ENCODE data around the gene AMPH.
A peak's percentile ranks its signal among the peaks of the same experiment; 100 is the strongest.
"Not testable (repeated sequence)": the region's sequence is repeated elsewhere in the genome, so short reads cannot be mapped to it uniquely, and the experiment has no call there.

AMPH gene

GRCh38 chr7:38453826-38454225, 177.3 kb downstream of the AMPH start:
- DNase-seq = no peak

GRCh38 chr7:38453168-38453567, 178.0 kb downstream of the AMPH start:
- peak; percentile 38 for DNase-seq

- DNase-seq = peak; percentile 68
These were observed 178.5 kb downstream of the AMPH start for GRCh38 chr7:38452681-38453108.

DNA sequence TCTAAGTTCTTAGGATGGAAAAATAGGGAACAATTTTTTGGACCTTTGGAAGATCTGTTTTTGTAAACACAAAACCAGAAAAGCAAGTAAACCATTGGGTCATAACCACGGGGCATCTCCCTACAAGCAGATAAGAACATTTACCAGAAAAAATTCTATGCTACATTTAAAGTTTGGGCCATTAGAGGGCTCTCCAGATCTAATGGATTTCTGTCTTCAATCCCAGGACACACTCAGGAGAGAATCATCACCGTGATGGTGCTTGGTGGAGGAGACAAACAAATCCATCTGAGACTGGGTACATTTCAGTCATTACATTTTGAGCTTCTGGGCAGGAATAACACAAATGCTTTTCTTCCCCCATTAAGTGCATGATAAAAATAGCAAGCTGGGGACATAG, 179.3 kb downstream of the AMPH start:
- DNase-seq = peak; percentile 61

- peak; percentile 35 for DNase-seq
These were observed 182.5 kb downstream of the AMPH start for GRCh38 chr7:38448584-38449234.

DNA sequence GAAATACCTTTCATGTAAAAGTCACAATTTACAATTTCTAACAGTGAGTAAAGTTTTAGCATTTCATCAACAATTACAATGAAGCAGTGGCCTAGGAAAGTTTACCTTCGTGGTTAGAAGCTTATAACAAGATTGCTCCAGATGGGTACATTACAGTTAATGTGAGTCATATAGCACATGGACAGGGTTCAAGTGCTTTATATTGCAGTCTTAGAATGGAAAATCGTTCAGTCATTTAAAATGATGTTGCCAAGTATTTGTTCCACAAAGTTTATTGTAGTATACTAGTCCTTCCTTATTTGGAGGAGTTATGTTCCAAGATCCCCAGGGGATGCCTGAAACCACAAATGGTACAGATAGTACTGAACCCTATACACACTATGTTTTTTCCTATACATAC, 183.1 kb downstream of the AMPH start:
- DNase-seq = peak; percentile 77

GRCh38 chr7:38438970-38439369, 192.2 kb downstream of the AMPH start:
- no peak for DNase-seq

GRCh38 chr7:38432671-38433070, 198.5 kb downstream of the AMPH start:
- DNase-seq = no peak

DNA sequence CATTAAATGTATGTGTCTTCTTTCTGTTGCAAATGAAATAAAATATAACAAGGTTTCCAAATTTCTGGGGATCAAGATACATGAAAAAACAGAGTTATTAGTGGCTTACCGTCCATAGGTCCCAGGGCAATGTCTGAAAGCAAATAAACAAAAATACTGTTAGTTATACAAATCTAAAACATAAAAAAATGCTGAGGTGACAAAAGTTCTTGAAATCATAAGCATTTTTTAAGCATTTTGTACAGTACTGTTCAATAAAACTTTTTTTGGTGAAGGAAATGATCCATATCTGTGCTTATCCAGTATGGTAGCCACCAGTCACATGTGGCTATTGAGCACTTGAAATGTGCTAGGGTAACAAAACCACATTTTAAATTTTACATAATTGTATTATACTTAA, 199.1 kb downstream of the AMPH start:
- no peak for DNase-seq

DNA sequence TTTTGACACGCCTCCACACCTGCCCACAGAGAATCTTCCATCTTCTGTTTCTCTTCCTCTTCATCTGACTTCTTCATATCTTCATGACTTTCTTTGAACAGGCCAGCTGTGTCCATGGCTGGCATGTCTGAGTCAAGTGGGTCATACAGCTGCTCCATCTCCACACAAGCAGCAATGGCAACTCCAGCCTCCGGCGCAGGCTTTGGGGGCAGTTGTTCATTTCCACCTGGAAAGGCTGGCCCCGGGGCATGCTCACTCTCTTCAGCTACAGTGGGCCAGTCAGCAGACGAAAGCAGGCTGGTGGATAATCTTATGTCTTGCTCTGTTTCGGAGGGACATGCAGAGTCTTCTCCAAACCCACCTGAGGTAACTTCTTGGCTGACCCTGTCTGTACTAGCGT, 202.1 kb downstream of the AMPH start:
- DNase-seq = no peak

- no peak for DNase-seq
These were observed 203.1 kb downstream of the AMPH start for GRCh38 chr7:38428041-38428440.

- DNase-seq = no peak
These were observed 203.8 kb downstream of the AMPH start for GRCh38 chr7:38427279-38427955.

GRCh38 chr7:38425509-38425908, 205.7 kb downstream of the AMPH start:
- no peak for DNase-seq

GRCh38 chr7:38424750-38425463, 206.3 kb downstream of the AMPH start:
- DNase-seq = no peak

DNA sequence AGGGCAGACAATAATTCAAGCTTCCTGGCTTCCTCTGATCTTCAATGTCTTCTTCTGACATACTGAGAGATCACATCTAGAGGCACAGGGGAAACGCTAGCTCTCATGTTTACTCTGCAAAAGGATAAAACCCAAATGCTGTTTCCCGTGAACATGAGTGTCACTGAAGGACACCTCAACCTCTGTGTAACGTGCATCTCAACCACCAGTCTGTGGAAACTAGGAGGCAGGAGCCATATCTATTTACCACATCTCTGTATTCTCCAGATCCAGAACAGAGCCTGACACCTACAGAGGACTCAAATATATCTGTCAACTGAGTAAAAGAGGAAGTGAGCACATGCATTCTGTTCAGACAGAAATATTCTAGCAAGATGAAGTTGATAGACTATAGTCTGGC, 217.4 kb downstream of the AMPH start:
- DNase-seq = no peak

- DNase-seq = peak; percentile 9
These were observed 219.8 kb downstream of the AMPH start for GRCh38 chr7:38411404-38411803.

- no peak for DNase-seq
These were observed 221.1 kb downstream of the AMPH start for GRCh38 chr7:38410056-38410455.

- DNase-seq = no peak
These were observed 221.6 kb downstream of the AMPH start for GRCh38 chr7:38409531-38409930.

DNA sequence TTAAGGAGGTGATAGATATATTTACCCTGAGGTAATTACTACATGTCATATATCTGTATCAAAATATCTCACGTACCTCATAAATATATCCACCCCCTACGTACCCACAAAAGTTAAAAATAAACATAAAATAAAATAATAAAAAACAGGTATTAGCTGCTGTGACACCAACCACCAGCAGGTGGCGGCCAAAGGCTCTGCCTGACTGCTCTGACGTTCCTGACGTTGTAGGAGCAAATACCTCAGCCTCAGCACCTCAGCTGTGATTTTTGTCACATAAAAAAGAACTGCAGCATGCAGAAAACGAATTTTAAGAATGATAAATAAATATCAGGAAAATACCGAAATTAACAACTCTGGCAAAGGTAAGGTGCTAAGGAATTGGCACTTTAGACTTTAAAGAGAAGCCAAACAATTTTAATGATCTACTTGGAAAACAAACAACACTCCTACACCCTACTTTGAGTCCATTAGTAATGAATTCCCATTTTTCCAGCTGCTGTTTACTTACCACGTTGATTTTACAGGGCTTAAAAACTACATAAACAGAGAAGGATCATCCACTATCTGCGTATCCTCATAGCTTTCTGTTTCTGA, 232.3 kb downstream of the AMPH start:
- DNase-seq = peak; percentile 46

DNA sequence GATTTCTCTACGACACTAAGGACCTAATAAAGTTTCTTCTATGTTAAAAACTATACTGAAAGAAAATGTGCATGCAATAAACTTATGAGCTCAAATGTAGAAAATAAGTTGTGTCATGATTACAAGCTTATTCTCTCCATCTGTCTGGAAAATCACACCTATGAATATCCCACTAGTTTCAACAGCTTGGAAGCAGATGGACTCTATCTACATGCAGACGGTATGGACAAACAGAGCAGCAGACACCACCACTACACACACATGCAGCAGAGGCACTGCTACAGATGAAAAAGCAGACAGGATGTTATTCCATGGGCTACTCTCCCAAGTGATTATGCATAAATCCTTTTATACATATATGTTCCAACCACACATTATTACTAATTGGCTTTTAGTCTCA, 234.3 kb downstream of the AMPH start:
- no peak for DNase-seq

DNA sequence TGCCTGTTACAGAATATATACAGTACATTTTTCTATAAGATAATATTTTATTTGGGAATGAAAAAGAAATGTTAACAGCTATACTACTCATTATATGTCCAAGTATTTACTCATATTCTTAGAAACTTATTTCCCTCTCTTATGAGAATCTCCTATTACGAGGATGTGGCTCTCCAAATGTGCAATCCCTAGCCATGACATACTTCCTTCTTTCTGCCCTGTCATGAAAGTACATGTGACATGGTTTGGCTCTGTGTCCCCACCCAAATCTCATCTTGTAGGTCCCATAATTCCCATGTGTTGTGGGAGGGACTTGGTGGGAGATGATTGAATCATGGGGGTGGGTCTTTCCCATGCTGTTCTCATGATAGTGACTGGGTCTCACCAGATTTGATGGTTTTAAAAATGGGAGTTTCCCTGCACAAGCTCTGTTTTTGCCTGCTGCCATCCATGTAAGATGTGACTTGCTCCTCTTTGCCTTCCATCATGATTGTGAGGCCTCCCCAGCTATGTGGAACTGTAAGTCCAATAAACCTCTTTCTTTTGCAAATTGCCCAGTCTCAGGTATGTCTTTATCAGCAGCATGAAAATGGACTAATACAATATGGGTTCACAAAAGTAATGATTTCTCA, 235.1 kb downstream of the AMPH start:
- not testable (repeated sequence) for DNase-seq

DNA sequence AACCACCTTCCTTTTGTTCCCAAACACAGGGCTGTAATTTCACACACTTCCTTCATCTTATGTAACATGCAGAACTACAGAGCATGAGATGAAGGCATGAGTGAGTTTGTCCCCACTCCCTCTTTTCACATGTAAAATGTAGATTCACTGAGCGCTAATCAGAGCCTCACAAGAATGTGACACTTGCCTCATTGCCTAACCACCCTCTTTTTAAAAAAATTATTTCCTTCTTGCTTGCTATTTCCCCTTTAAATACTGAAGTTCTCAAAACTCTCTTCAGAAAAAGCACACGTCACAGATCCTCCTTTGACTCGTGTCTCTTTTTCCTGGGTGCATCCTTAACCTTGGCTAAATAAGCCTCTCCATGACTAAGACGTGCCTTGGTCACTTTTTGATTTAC, 236.5 kb downstream of the AMPH start:
- no peak for DNase-seq

DNA sequence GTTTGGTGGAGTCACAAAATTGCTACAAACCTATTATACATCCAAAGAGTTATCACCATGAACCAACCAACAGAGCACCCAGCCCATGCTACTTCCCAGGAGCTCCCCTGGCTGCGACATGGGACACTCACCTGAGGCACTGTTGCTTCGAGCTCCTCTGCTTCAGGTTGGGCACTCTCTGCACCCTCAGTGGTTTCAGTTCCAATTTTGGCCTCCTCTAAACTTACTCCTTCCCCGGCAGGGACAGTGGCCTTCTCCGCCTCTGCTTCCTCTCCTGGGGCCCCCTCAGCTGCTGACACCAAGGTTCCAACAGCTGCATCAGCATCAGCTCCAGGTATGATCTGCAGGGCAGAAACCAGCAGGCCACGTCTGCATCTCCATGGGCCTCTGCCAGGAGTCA, 237.3 kb downstream of the AMPH start:
- DNase-seq = no peak
